OCI-LY3 (cell line): Measurements from ENCODE around the gene UMAD1.

Source experiments
- H2AFZ ChIP-seq: fragments of 200-600, 300-600 bp; shearing (Covaris generic); 2 replicates; pipeline ENCODE4 v1.6.0; 2014; ENCODE audit warnings: antibody characterized with exemption, low read depth, low read length
- H3K27ac ChIP-seq: fragments of 200-600, 300-600 bp; sonication (generic); 2 replicates; pipeline ENCODE4 v1.5.1; 2014; ENCODE audit warnings: mild to moderate bottlenecking, low read length, moderate library complexity, mixed read lengths
- H3K27me3 ChIP-seq: fragments of 200-600, 300-600 bp; sonication (generic); 2 replicates; pipeline ENCODE4 v1.6.1; 2014; ENCODE audit warnings: low read depth, low read length, mixed read lengths
- H3K36me3 ChIP-seq: fragments of 200-600, 300-600 bp; sonication (generic); replicated peaks from 2 replicates; pipeline ENCODE3; 2014; ENCODE audit warnings: low read depth, low read length, mixed read lengths
- H3K4me1 ChIP-seq: fragments of 300-600, 200-600 bp; sonication (generic); 2 replicates; pipeline ENCODE4 v1.6.1; 2014; ENCODE audit warnings: low read length, mixed read lengths
- H3K4me2 ChIP-seq: fragments of 200-600, 300-600 bp; sonication (generic); 2 replicates; pipeline ENCODE4 v1.6.1; 2014; ENCODE audit warnings: low read length, mixed read lengths
- H3K4me3 ChIP-seq: fragments of 300-600, 200-600 bp; sonication (generic); 2 replicates; pipeline ENCODE4 v1.5.1; 2014; ENCODE audit warnings: antibody characterized with exemption, mild to moderate bottlenecking, low read length, moderate library complexity
- H3K79me2 ChIP-seq: fragments of 300-600, 200-600 bp; shearing (Covaris generic); 2 replicates; pipeline ENCODE4 v1.6.1; 2014; ENCODE audit warnings: mild to moderate bottlenecking, low read length, mixed read lengths
- H3K9ac ChIP-seq: fragments of 300-600, 200-600 bp; shearing (Covaris generic); 2 replicates; pipeline ENCODE4 v1.6.0; 2014; ENCODE audit warnings: mild to moderate bottlenecking, low read length, moderate library complexity
- H3K9me3 ChIP-seq: fragments of 200-600, 300-600 bp; shearing (Covaris generic); 2 replicates; pipeline ENCODE4 v1.6.1; 2014; ENCODE audit warnings: low read length, mixed read lengths; ENCODE audit not compliant: insufficient read depth
- H4K20me1 ChIP-seq: fragments of 200-600, 300-600 bp; sonication (generic); 2 replicates; pipeline ENCODE4 v1.6.1; 2016; ENCODE audit warnings: low read length, mixed read lengths; ENCODE audit not compliant: insufficient read depth
- EZH2phosphoT487 ChIP-seq: fragments of 200-600 bp; shearing (Covaris generic); IDR thresholded peaks from 2 replicates; pipeline ENCODE4 v1.6.1; 2018; ENCODE audit warnings: antibody characterized with exemption, mixed run types, low read depth
- TF ChIP-seq, protein P1 (sequence below): fragments of 200-600, 300-600 bp; sonication (generic); IDR thresholded peaks from 2 replicates; pipeline ENCODE4 v1.5.1; 2014; ENCODE audit warnings: antibody characterized with exemption, low read length, low read depth

Gene UMAD1

DNA sequence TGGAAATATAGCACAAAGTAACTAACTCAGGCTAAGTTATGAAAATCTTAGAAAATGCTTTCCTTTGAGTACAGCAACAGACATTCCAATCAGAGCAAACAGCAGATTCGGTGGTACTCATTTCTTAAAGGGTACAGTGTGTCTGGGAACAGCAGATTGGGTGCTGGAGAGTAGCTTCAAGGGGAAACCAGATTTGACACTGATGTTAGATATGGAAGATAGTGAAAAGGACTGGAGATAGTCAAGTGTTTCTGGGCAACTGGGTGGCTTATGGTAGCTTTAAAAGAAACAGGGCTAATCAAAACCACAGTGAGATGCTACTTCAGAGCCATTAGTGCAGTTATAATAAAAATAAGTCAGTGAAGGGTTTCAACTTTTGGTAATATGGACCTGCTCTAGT is 12.1 kb upstream of the UMAD1 start:
- Histone ChIP-seq H3K4me2 (no peak overlapping the region), H2AFZ (no peak overlapping the region), H3K36me3 (no peaks in the 10 kb centered on the region), H3K27me3 (no peaks in the 10 kb centered on the region), H3K27ac (no peak overlapping the region), H3K79me2 (no peaks in the 10 kb centered on the region), H4K20me1 (no peaks in the 10 kb centered on the region), H3K4me3 (no peak overlapping the region), H3K9me3 (no peaks in the 10 kb centered on the region), H3K4me1 (no peaks in the 10 kb centered on the region), H3K9ac (no peak overlapping the region)
- TF ChIP-seq, protein P1, sequence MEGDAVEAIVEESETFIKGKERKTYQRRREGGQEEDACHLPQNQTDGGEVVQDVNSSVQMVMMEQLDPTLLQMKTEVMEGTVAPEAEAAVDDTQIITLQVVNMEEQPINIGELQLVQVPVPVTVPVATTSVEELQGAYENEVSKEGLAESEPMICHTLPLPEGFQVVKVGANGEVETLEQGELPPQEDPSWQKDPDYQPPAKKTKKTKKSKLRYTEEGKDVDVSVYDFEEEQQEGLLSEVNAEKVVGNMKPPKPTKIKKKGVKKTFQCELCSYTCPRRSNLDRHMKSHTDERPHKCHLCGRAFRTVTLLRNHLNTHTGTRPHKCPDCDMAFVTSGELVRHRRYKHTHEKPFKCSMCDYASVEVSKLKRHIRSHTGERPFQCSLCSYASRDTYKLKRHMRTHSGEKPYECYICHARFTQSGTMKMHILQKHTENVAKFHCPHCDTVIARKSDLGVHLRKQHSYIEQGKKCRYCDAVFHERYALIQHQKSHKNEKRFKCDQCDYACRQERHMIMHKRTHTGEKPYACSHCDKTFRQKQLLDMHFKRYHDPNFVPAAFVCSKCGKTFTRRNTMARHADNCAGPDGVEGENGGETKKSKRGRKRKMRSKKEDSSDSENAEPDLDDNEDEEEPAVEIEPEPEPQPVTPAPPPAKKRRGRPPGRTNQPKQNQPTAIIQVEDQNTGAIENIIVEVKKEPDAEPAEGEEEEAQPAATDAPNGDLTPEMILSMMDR, result no peak
- TF ChIP-seq EZH2phosphoT487, result no peak

GRCh38 chr7:7630626-7631329 is 9.8 kb upstream of the UMAD1 start:
- Histone ChIP-seq H3K9ac (no peak overlapping the region), H3K4me2 (no peak overlapping the region), H4K20me1 (no peaks in the 10 kb centered on the region), H3K27me3 (no peaks in the 10 kb centered on the region), H3K9me3 (no peaks in the 10 kb centered on the region), H3K36me3 (no peaks in the 10 kb centered on the region), H3K79me2 (no peaks in the 10 kb centered on the region), H2AFZ (no peak overlapping the region), H3K4me3 (no peak overlapping the region), H3K27ac (no peak overlapping the region), H3K4me1 (no peaks in the 10 kb centered on the region)
- TF ChIP-seq EZH2phosphoT487, result no peak
- TF ChIP-seq, protein P1, result no peak

- 0 out of 2 replicates have a peak overlapping the region, but pooled peaks have one; percentile 54 for H2AFZ ChIP-seq
- peak overlapping the region; percentile 53 for H3K27ac ChIP-seq
- TF ChIP-seq, protein P1, result no peak
- no peak for TF ChIP-seq EZH2phosphoT487
Measured at GRCh38 chr7:7639421-7639820, 1.1 kb upstream of the UMAD1 start.

GRCh38 chr7:7639847-7640220 is 718 bp upstream of the UMAD1 start:
- Histone ChIP-seq H2AFZ (peak overlapping the region; percentile 54), H3K9me3 (no peaks in the 10 kb centered on the region), H4K20me1 (no peaks in the 10 kb centered on the region), H3K4me1 (peaks cover 12% of the 10 kb centered on the region), H3K79me2 (peaks cover 14% of the 10 kb centered on the region), H3K9ac (peak overlapping the region; percentile 70), H3K27ac (peak overlapping the region; percentile 53), H3K4me2 (peak overlapping the region; percentile 93), H3K36me3 (no peaks in the 10 kb centered on the region), H3K27me3 (no peaks in the 10 kb centered on the region), H3K4me3 (peak overlapping the region; percentile 82)
- TF ChIP-seq EZH2phosphoT487, result no peak
- TF ChIP-seq, protein P1, result no peak

More at GRCh38 chr7:7639421-7639820, 1.1 kb upstream of the UMAD1 start:
- H3K9me3 ChIP-seq, result no peaks in the 10 kb centered on the region
- peak overlapping the region; percentile 93 for H3K4me2 ChIP-seq
- no peaks in the 10 kb centered on the region for H3K27me3 ChIP-seq
- no peaks in the 10 kb centered on the region for H3K36me3 ChIP-seq
- H3K4me3 ChIP-seq, result peak overlapping the region; percentile 82
- H4K20me1 ChIP-seq, result no peaks in the 10 kb centered on the region
- peaks cover 12% of the 10 kb centered on the region for H3K4me1 ChIP-seq
- peaks cover 14% of the 10 kb centered on the region for H3K79me2 ChIP-seq
- H3K9ac ChIP-seq, result peak overlapping the region; percentile 70
